H1 (cell line): ENCODE measurements around the gene ACY1. TPM values are rescaled to one million over a fixed set of nuclear protein-coding genes. Genes with fewer than 3 reads are reported as not detected.
A peak's percentile ranks its signal among the peaks of the same experiment; 100 is the strongest.

Source experiments
- CREB1 ChIP-seq: IDR thresholded peaks from 2 replicates; pipeline ENCODE4 v1.6.1; 2012; ENCODE audit warnings: inconsistent platforms
- EGR1 ChIP-seq: IDR thresholded peaks from 2 replicates; pipeline ENCODE4 v1.6.1; 2011; ENCODE audit warnings: low read depth, low read length, borderline replicate concordance
- GABPA ChIP-seq: IDR thresholded peaks from 2 replicates; pipeline ENCODE4 v1.6.1; 2011; ENCODE audit warnings: mild to moderate bottlenecking, low read length, moderate library complexity, borderline replicate concordance; ENCODE audit not compliant: insufficient read depth
- HDAC6 ChIP-seq: IDR thresholded peaks from one replicate; pipeline ENCODE4 v1.7.1; 2012; ENCODE audit warnings: low read depth, mild to moderate bottlenecking, inconsistent platforms, low read length, moderate library complexity
- KDM4A ChIP-seq: IDR thresholded peaks from one replicate; pipeline ENCODE4 v1.7.1; 2012; ENCODE audit warnings: low read depth, mild to moderate bottlenecking, moderate library complexity, low read length, inconsistent platforms; ENCODE audit not compliant: severe bottlenecking
- NANOG ChIP-seq: IDR thresholded peaks from 2 replicates; pipeline ENCODE4 v1.6.1; 2011; ENCODE audit warnings: low read length, low read depth, mild to moderate bottlenecking, inconsistent platforms; ENCODE audit not compliant: insufficient read depth, poor library complexity, severe bottlenecking
- PHF8 ChIP-seq: fragments of 200-600 bp; sonication (generic); conservative IDR thresholded peaks from 2 replicates; pipeline ENCODE4 v1.7.1; 2012; ENCODE audit warnings: low read depth, mild to moderate bottlenecking, inconsistent platforms, low read length, moderate library complexity
- POLR2A ChIP-seq, 2 experiments: IDR thresholded peaks; 1 replicate in 1 of 2; 2 replicates in 1 of 2; pipeline ENCODE4 v1.6.1; 2011; ENCODE audit warnings: low read depth in 2 of 2, low read length in 2 of 2, mild to moderate bottlenecking in 2 of 2; ENCODE audit errors: control extremely low read depth in 1 of 2
- POLR2AphosphoS5 ChIP-seq: IDR thresholded peaks from 2 replicates; pipeline ENCODE4 v1.6.1; 2011; ENCODE audit warnings: low read depth, low read length
- RFX5 ChIP-seq: IDR thresholded peaks from 2 replicates; pipeline ENCODE4 v1.6.1; 2011; ENCODE audit warnings: low read depth, low read length, improper control_type of control experiment, borderline replicate concordance
- RXRA ChIP-seq: IDR thresholded peaks from 2 replicates; pipeline ENCODE4 v1.6.1; 2011; ENCODE audit warnings: low read depth, mild to moderate bottlenecking, low read length, moderate library complexity; ENCODE audit not compliant: insufficient read depth
- SIN3A ChIP-seq, 2 experiments: IDR thresholded peaks in 1 of 2; conservative IDR thresholded peaks in 1 of 2; 2 replicates each; pipeline ENCODE4 v1.6.1; 2011 to 2012; ENCODE audit warnings: low read length in 2 of 2, improper control_type of control experiment in 1 of 2, low read depth in 1 of 2, mild to moderate bottlenecking in 1 of 2
- SP1 ChIP-seq: IDR thresholded peaks from 2 replicates; pipeline ENCODE4 v1.6.1; 2011; ENCODE audit warnings: low read depth, low read length
- TAF7 ChIP-seq: optimal IDR thresholded peaks from 2 replicates; pipeline ENCODE3; 2011; ENCODE audit warnings: low read depth, mild to moderate bottlenecking, inconsistent platforms, low read length, moderate library complexity, borderline replicate concordance
- polyA plus RNA-seq, 7 experiments: library from polyadenylated mRNA; depleted of rRNA in 3 of 7; stranded (reverse) in 5 of 7; unstranded in 2 of 7; fragments of >200 nt in 5 of 7; fragments of 200-250 nt in 2 of 7; gene quantifications; 1 replicate in 5 of 7; 2 replicates in 1 of 7; 4 replicates in 1 of 7; pipeline versions ENCODE4 v1.2.1 to v1.2.3, GENCODE V29; 2011 to 2013; ENCODE audit warnings: missing spikeins in 2 of 7, mixed read lengths in 2 of 7
- total RNA-seq: library from RNA; stranded (reverse); fragmentation: NEBNext Ultra II Directional; extraction: Animal tissue kit (Norgen Biotek cat#: 25700); gene quantifications from 2 replicates; pipeline ENCODE4 v1.2.1, GENCODE V29; 2021
- TF ChIP-seq, protein P1 (sequence below): IDR thresholded peaks from 2 replicates; pipeline ENCODE4 v1.6.1; 2012; ENCODE audit warnings: inconsistent platforms
- TF ChIP-seq, protein P2 (sequence below), 3 experiments: IDR thresholded peaks; 1 replicate in 2 of 3; 2 replicates in 1 of 3; pipeline versions ENCODE4 v1.5.1 to v1.6.1; 2011; ENCODE audit warnings: low read length in 3 of 3, mild to moderate bottlenecking in 3 of 3, inconsistent platforms in 2 of 3, low read depth in 1 of 3, moderate library complexity in 1 of 3; ENCODE audit not compliant: insufficient read depth in 1 of 3; ENCODE audit errors: control extremely low read depth in 1 of 3
- TF ChIP-seq, protein P3 (sequence below): IDR thresholded peaks from 2 replicates; pipeline ENCODE4 v1.6.1; 2012; ENCODE audit warnings: inconsistent platforms
- TF ChIP-seq, protein P4 (sequence below): IDR thresholded peaks from 2 replicates; pipeline ENCODE4 v1.6.1; 2011; ENCODE audit warnings: low read depth, mild to moderate bottlenecking, low read length; ENCODE audit not compliant: insufficient read depth

Gene ACY1
- total and polyA plus RNA-seq, 2 of the 8 experiments (the other 6 are each of a cell fraction or from before 2014, with no cell fraction given), result 48.3 to 113 TPM

DNA sequence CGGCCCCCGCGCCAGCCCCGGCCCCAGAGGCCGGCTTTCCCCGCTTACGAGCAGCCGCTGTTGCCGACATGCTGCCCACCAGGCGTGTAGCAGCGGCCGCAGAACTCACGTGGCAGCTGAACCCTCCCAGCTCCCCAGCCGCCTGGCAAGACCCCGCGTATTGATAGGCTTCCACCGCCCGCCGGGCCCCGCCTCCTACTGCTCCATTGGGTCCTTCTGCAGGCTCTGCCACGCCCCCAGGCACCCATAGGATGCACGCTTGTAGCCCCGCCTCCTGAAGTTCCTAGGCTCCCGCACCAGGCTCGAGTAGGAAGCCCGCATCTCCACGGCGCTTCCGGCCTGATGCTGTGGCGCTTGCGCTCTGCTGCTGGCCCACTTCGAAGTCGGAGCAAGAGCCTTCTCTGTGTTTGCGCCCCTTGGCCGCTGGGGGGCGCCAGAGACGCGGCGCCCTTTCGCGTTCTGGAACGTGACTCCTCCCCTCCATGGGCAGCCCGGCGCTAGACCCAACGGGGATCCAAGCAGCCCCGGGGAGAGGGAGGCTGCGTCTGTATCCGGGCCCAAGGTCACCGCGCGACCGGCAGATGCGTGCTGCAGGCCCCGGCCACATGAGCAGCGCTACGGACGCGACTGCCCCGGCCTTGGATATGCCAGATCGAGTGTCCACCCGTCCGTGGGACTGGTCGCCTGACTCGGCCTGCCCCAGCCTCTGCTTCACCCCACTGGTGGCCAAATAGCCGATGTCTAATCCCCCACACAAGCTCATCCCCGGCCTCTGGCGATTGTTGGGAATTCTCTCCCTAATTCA, 41.3 kb upstream of the ACY1 start, which contains the start of the genes PARP3 and RRP9 (continued):
- TF ChIP-seq NANOG (no peak), POLR2A (IDR thresholded peaks at IDR 0.05; ENCODE audit: control extremely low read depth in 1 of 2, low read depth in 2 of 2, low read length in 2 of 2) (peak in 1 of 2 experiments; percentile 71; a peak in 1 of 3 replicates), GABPA (peak; percentile 25; the same call in 1 of the 2 replicates), HDAC6 (peak; percentile 63), EGR1 (0 out of 2 replicates have a peak, but pooled peaks have one; percentile 19), SIN3A (conservative IDR thresholded peaks at IDR 0.05 in 1 of 2, IDR thresholded peaks at IDR 0.05 in 1 of 2; ENCODE audit: low read depth in 1 of 2, low read length in 2 of 2) (peak; percentile 73 to 77; a peak in 2 of 4 replicates), TAF7 (no peak), POLR2AphosphoS5 (peak; percentile 54; the same call in 1 of the 2 replicates), PHF8 (peak; percentile 86), CREB1 (peak; percentile 46; the same call in 1 of the 2 replicates), KDM4A (peak; percentile 45), RFX5 (no peak), RXRA (0 out of 2 replicates have a peak, but pooled peaks have one; percentile 65), SP1 (peak; percentile 90)
- TF ChIP-seq, protein P1, sequence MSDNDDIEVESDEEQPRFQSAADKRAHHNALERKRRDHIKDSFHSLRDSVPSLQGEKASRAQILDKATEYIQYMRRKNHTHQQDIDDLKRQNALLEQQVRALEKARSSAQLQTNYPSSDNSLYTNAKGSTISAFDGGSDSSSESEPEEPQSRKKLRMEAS, result peak; percentile 88
- TF ChIP-seq, protein P2, sequence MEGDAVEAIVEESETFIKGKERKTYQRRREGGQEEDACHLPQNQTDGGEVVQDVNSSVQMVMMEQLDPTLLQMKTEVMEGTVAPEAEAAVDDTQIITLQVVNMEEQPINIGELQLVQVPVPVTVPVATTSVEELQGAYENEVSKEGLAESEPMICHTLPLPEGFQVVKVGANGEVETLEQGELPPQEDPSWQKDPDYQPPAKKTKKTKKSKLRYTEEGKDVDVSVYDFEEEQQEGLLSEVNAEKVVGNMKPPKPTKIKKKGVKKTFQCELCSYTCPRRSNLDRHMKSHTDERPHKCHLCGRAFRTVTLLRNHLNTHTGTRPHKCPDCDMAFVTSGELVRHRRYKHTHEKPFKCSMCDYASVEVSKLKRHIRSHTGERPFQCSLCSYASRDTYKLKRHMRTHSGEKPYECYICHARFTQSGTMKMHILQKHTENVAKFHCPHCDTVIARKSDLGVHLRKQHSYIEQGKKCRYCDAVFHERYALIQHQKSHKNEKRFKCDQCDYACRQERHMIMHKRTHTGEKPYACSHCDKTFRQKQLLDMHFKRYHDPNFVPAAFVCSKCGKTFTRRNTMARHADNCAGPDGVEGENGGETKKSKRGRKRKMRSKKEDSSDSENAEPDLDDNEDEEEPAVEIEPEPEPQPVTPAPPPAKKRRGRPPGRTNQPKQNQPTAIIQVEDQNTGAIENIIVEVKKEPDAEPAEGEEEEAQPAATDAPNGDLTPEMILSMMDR (IDR thresholded peaks at IDR 0.05; ENCODE audit: control extremely low read depth in 1 of 3, insufficient read depth in 1 of 3, low read depth in 1 of 3, low read length in 3 of 3), result peak in 2 of 3 experiments; percentile 97; a peak in 3 of 4 replicates
- TF ChIP-seq, protein P3, sequence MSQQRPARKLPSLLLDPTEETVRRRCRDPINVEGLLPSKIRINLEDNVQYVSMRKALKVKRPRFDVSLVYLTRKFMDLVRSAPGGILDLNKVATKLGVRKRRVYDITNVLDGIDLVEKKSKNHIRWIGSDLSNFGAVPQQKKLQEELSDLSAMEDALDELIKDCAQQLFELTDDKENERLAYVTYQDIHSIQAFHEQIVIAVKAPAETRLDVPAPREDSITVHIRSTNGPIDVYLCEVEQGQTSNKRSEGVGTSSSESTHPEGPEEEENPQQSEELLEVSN, result peak; percentile 39; the same call in 1 of the 2 replicates
- TF ChIP-seq, protein P4, sequence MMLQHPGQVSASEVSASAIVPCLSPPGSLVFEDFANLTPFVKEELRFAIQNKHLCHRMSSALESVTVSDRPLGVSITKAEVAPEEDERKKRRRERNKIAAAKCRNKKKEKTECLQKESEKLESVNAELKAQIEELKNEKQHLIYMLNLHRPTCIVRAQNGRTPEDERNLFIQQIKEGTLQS, result peak; percentile 27; the same call in 1 of the 2 replicates
